Colonic mucosa (tissue), 4 donors: ENCODE measurements around the gene ATP1A3. TPM values are rescaled to one million over a fixed set of nuclear protein-coding genes. Genes with fewer than 3 reads are reported as not detected.
"Not testable (repeated sequence)": the region's sequence is repeated elsewhere in the genome, so short reads cannot be mapped to it uniquely, and the experiment has no call there.

Experiments
- DNase-seq: peaks from one replicate; pipeline ENCODE4 v3.0.0-alpha.2; 2020
- H3K27ac ChIP-seq: fragments of 200-600 bp; one replicate; pipeline ENCODE4 v1.8.0; 2021
- H3K27me3 ChIP-seq: fragments of 200-600 bp; one replicate; pipeline ENCODE4 v1.8.0; 2021
- H3K36me3 ChIP-seq: fragments of 200-600 bp; one replicate; pipeline ENCODE4 v1.8.0; 2021
- H3K4me1 ChIP-seq: fragments of 200-600 bp; one replicate; pipeline ENCODE4 v1.8.0; 2021; ENCODE audit warnings: mild to moderate bottlenecking
- H3K4me3 ChIP-seq: fragments of 200-600 bp; one replicate; pipeline ENCODE4 v1.8.0; 2021
- H3K9ac ChIP-seq, 2 donors: one replicate each; pipeline ENCODE4 v1.7.0; 2013; ENCODE audit warnings: control low read depth in 2 of 2, low read depth in 2 of 2, low read length in 2 of 2
- H3K9me3 ChIP-seq: fragments of 200-600 bp; one replicate; pipeline ENCODE4 v1.8.0; 2021
- CTCF ChIP-seq: fragments of 200-600 bp; IDR thresholded peaks from one replicate; pipeline ENCODE4 v1.8.0; 2022; ENCODE audit warnings: antibody characterized with exemption, mild to moderate bottlenecking
- intact Hi-C: fragments of 100-400 bp; cut with DNase I; formaldehyde crosslinking; loops from one replicate; pipeline ENCODE4 v1.14.1; 2022
- total RNA-seq, 2 donors: library from RNA; stranded (reverse); fragmentation: NEBNext Ultra II Directional in 1 of 2; extraction: Animal tissue kit (Norgen Biotek cat#: 25700) in 1 of 2; gene quantifications; one replicate each; pipeline ENCODE4 v1.2.1, GENCODE V29; 2021
- donor health status: healthy.
- donor health status: DM: no; HTN: no; CAD: no.
- donor health status: DM: no; HTN: no; CAD: no.

Gene ATP1A3
- total RNA-seq, 2 donors from 2014 or later = 0.35 to 1.9 TPM

- H3K36me3 ChIP-seq, H3K9ac ChIP-seq, H3K4me3 ChIP-seq, H3K4me1 ChIP-seq, H3K9me3 ChIP-seq, H3K27me3 ChIP-seq, H3K27ac ChIP-seq, intact Hi-C loops: not testable (repeated sequence)
- DNase-seq = peak; percentile 45
- peak; percentile 90 for TF ChIP-seq CTCF
Measured at GRCh38 chr19:42034640-42035391, 40.8 kb upstream of the ATP1A3 start.

- no peaks in the 10 kb centered on the region for H3K9me3 ChIP-seq
- no peak for DNase-seq
- TF ChIP-seq CTCF = no peak
- no peaks in the 10 kb centered on the region for H3K4me1 ChIP-seq
- intact Hi-C loops = no loop called here
- no peak overlapping the region for H3K27ac ChIP-seq
- H3K36me3 ChIP-seq = no peaks in the 10 kb centered on the region
- no peaks in the 10 kb centered on the region for H3K27me3 ChIP-seq
- H3K4me3 ChIP-seq = no peak overlapping the region
- H3K9ac ChIP-seq = no peak overlapping the region
Measured at GRCh38 chr19:42033413-42033812, 39.4 kb upstream of the ATP1A3 start.

GRCh38 chr19:42032431-42032830, 38.4 kb upstream of the ATP1A3 start:
- Histone ChIP-seq H3K27me3 (no peaks in the 10 kb centered on the region), H3K4me1 (no peaks in the 10 kb centered on the region), H3K4me3 (no peak overlapping the region), H3K36me3 (no peaks in the 10 kb centered on the region), H3K9ac (no peak overlapping the region), H3K27ac (no peak overlapping the region), H3K9me3 (no peaks in the 10 kb centered on the region)
- no peak for TF ChIP-seq CTCF
- DNase-seq = no peak
- intact Hi-C loops = no loop called here

- Histone ChIP-seq H3K4me3 (no peak overlapping the region), H3K9ac (no peak overlapping the region), H3K36me3 (no peaks in the 10 kb centered on the region), H3K27me3 (no peaks in the 10 kb centered on the region), H3K27ac (no peak overlapping the region), H3K4me1 (no peaks in the 10 kb centered on the region), H3K9me3 (no peaks in the 10 kb centered on the region)
- TF ChIP-seq CTCF = no peak
- DNase-seq = no peak
- intact Hi-C loops = no loop called here
Measured at GRCh38 chr19:42030645-42031440, 36.8 kb upstream of the ATP1A3 start.

- TF ChIP-seq CTCF = peak; percentile 33
- Histone ChIP-seq H3K4me1 (no peaks in the 10 kb centered on the region), H3K9ac (no peak overlapping the region), H3K4me3 (no peak overlapping the region), H3K36me3 (no peaks in the 10 kb centered on the region), H3K9me3 (no peaks in the 10 kb centered on the region), H3K27ac (no peak overlapping the region), H3K27me3 (no peaks in the 10 kb centered on the region)
- DNase-seq = peak; percentile 25
- intact Hi-C loops = no loop called here
Measured at GRCh38 chr19:42028304-42029216, 34.5 kb upstream of the ATP1A3 start.
